ENCODE results near the gene ZPBP.

The ZPBP gene, protein sequence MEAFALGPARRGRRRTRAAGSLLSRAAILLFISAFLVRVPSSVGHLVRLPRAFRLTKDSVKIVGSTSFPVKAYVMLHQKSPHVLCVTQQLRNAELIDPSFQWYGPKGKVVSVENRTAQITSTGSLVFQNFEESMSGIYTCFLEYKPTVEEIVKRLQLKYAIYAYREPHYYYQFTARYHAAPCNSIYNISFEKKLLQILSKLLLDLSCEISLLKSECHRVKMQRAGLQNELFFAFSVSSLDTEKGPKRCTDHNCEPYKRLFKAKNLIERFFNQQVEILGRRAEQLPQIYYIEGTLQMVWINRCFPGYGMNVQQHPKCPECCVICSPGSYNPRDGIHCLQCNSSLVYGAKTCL

DNA sequence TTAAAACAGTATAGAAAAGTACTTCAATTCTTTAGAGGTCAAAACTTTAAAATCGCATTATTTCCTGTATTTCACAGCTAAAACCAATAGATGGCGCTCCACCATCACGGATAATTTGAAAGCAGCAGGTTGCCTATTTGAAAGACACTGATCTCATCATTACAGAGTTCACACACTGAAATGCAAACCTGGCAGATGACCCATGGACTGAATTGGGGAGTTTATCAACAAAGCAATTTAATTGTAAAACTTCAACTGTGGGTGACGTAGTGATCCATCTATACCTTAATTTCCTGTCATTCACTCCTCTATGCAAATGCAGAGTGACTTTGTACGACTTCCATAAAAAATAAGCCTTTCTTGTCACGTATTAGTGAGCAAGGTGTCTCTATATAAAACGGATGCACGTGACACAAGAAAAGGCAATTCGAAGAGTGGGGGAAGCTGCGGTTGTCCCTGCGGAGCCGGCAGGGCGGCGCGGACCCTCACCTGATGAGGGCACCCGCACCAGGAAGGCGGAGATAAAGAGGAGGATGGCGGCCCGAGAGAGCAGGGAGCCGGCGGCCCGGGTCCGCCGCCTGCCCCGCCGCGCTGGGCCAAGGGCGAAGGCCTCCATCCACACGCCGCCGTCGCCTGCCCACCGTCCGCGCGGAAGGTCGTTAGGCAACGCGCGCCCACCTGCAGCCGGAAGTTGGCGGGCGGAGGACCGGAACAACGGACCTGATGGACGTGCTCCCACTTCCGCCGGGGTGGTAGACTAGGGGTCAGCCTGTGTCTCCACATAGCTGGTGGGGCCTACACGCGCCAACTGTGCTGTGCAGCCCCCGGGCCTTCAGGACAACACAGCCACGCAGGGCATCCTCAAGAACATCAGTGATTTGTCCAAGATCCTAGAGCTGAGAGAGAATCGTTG is at the start of gene ZPBP:
TSS of gene ZPBP (minus strand) at position 668 of the 913 bp plus-strand sequence. CDS start at position 616, 52 bp downstream.
- peak; percentile 12 for DNase-seq (ENCODE audit: low spot score)

DNA sequence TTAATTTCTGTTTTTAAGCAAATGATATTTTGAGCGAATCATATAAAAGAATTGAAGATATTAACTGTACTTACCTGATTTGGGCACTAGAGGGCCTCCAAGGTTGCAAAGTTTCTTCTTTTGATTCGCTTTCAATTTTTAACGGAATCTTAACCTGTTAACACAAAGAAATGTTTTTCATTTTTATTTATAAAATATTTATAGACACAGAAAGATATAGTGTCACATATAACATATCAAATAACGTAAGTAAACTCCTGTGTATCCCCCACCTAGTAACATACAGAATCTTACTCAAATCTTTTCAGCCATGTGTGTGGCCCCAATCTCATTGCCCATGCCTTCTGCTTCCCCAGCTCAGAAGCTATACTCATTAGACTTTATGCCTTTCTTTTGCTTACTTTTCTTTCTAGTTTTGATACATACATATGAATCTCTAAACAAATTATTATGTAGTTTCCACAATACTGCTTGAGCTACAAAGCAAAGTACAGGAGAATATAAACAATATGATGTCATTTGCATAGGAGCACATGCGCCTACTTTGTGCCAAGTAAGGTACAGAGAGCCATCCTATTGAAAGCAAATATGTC is 49.5 kb upstream of the ZPBP start:
- DNase-seq (ENCODE audit: low spot score), result no peak

DNA sequence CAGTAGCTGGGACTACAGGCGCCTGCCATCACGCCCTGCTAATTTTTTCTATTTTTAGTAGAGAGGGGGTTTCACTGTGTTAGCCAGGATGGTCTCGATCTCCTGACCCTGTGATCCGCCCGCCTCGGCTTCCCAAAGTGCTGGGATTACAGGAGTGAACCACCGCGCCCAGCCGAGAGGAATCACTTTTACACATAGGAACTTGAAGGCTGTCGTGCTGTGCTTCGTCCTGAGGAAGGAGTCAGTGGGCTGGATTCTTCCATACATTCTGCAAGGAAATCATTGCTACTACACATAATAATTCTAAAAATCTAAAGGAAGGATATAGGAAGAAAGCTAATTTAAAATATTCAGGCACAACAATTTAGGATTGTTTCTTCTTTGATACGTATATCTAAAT is 48.8 kb upstream of the ZPBP start:
- DNase-seq (ENCODE audit: low spot score), result no peak

DNA sequence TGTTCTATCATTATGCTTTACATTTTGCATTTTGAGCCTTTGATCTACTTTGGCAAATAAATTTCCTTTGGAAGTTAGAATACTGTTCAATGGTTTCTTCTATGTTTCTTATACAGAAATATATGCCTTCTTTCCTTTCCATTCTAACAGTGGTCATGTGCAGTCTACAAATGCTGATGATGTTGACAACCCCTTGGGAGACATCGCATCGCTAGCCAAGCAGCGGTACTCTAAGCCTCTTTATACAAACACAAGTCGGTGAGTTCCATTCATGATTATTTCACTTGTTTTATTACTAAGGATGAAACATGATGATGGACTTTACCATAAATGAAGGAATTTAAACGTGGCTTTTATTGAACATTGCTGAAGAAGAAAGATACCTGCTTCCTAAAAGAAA is 48.1 kb upstream of the ZPBP start:
- DNase-seq (ENCODE audit: low spot score), result no peak

DNA sequence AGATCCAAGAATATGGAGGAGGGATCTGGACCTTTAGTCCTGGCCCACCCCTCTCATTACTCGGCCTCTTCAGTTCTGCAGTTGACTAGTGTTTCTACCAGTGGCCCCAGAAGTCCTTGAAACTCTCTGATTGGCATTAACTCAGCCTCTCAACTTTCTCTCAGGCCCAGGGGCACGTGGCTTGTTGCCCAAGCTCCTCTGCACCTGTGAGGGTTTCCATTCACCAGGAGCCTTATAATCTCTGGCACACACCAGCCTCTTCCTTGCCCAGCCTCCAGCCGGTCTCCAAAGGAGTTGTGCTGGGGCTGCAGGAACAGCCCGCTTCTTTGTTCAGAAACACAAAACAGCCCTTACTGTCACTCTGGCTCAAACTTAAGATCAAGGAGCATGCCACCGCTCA is 47.6 kb upstream of the ZPBP start:
- DNase-seq (ENCODE audit: low spot score), result no peak

DNA sequence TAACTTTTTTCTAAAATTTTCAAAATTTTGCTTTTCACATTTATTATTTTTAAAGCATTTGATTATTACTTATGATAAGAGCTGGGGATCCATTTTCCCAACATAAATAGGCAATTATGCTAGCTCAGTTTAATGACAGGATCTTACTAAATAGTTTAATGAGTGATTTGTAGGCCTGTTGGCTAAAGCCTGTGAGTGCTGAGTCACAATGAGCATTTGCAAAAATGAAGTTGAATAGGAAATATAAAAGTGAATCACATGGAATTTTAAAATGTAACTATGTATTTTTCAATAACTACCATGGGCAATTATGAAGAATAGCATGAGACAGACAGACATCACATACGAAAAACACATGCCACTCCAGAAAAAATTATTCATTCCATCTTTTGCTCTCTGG is 45.1 kb upstream of the ZPBP start:
- no peak for DNase-seq (ENCODE audit: low spot score)

DNA sequence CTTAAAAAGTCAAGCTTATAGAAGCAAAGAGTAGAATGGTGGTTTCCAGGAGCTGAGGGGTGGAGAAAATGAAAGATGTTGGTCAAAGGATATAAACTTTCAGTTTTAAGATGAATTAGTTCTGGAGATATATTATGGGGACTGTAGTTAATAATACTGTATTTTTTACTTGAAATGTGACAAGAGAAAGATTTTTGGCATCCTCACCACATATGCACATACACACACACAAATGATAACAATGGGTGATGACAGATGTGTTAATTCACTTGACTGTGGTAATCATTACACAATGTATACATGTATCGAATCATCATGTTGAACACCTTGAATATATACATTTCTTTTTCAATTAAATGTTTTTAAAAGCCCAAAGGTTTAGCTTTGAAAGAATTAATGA is 32.7 kb upstream of the ZPBP start:
- no peak for DNase-seq (ENCODE audit: low spot score)

DNA sequence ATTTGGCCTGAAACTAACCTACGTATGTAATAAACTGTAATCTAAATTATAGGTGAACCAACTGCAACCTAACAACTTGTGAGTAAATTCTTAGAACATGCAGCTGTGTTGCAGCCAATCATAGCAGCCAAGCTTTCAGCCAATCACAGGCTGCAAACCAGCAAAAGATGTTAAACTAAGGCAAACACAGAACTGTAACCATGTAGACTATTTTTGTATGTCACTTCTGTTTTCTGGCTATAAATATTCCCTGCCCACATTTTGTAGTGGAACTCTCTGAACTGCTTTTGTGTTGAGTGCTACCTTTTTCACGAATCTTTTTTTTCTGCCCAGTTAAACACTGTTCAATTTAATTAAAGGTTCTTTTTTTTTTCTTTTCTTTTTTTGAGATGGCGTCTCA is 28.2 kb upstream of the ZPBP start:
- no peak for DNase-seq (ENCODE audit: low spot score)

DNA sequence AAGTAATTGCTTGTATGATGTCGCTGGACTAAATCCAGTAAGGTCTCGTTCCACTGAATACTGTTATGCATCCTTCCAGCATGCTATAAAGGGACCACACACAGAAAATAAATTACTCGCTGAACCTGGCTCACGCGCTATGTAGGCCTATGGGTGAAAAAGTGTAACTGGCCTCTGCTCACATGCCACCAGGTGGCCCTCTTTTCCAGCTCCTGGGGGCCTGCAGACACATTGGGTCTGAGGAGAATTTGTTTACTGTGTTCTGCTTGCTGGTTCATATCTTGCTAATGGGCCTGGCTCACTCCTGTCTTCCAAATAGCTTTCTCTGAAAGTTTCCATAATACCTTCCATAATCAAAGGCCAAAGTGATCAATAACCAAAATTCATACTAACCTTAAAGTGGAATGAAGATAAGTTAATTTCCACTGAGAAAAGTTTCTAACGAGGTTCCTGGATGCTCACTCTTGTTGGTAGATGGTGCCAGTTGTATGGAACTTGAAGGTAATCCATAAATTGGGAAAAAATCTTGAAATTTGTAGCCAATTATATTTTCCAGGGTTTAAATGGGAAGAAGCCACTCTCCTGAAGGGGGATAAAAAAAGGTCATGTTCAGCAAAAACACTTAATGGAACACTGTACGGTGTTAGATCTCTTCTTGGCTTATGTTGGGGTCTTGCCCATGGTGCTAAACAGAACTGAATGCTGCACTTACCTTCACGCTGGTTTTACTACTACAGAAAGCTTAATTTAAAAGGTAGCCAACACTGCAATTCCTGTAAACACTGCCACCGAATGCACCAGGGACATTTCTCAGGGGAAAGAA is 27.0 kb upstream of the ZPBP start:
- no peak for DNase-seq (ENCODE audit: low spot score)

DNA sequence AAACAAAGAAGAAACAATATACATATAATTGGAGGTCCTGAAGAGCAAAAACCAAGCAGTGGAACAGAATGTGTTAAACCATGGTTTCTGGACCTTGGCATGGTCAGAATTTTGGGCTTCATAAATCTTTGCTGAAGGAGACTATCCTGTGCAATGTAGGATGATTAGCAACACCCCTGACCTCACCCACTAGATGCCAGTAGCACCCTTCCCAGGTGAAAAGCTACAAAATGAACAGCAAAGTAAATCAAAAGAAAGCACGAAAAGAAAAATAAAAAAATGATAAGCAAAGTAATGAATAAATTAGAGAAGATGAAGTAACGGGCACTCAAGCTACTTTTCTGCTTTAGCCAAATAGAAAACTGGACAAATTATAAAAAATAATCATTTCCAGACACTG is 19.2 kb upstream of the ZPBP start:
- DNase-seq (ENCODE audit: low spot score), result no peak

DNA sequence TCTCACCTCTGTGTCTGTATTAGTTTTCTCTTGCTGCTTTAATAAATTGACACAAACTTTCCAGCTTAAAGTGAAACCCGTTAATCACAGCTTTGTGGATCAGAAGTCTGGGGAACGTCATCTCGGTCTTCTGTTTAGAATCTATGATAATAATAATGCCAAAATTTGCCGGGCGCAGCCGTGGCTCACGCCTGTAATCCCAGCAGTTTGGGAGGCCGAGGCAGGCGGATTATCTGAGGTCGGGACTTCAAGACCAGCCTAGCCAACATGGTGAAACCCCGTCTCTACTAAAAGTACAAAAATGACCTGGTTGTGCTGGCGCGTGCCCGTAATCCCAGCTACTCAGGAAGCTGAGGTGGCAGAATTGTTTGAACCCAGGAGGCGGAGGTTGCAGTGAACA is 8.8 kb upstream of the ZPBP start:
- DNase-seq (ENCODE audit: low spot score), result no peak

DNA sequence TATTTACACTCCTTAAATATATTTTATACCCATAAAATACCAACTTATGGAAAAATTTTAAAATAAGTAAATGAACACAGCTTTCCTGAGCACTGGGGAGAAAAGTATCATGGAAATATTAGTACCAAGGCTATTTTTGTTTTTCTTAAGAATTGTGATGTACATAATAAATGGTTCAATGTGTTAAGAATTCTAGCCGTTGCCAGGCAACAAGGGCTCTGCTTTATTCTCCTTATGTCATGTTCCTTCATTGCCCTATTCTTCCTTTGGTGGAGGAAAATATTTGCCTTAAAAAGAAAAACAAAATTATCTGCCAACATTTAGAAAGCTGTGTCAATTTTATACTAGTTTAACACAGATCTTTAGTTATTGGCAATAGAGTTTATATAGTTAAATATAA is 2.6 kb upstream of the ZPBP start:
- DNase-seq (ENCODE audit: low spot score), result no peak

DNA sequence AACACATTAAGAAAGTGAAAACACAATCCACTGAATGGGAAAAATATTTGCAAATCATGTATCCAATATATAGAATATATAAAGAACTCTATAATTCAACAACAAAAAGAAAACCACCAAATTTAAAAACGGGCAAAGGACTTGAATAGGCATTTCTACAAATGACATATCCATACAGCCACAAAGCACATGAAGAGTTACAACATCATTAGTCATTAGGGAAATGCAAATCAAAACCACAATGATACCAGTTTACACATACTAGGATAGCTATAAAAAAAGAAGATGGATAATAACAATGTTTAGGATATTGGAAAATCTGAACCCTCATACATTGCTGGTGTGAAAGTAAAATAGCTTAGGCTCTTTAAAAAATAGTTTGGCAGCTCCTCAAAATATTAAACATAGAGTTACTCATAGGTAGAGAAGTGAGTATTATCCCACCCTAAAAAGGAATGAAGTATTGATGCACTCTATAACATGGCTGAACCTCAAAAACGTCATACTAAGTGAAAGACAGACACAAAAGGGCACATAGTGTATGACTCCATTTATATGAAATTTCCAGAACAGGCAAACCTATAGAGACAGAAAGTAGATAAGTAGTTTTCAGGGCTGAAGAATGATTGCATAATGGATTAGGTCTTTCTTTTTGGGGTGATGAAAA is 4.5 kb downstream of the ZPBP start:
- no peak for DNase-seq (ENCODE audit: low spot score)

DNA sequence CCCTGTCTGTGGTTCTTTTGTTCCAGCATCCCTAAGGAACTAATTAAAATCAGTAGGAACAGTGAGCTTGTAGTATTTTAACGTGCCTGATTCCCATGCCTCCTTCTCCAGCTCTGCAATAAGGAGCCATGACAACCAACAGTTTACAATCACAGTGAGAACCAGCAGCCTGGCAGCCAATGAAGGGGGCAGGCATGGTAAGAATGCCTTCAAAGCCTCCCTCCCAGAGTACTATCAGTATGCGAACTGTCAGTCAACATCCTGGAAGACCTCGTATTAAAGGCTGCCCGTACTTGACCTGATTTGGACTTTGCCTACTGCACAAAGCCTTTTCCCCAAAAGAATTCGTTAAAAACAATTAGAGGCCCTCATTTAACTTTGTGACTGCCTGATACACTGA is 7.7 kb downstream of the ZPBP start:
- DNase-seq (ENCODE audit: low spot score), result no peak

DNA sequence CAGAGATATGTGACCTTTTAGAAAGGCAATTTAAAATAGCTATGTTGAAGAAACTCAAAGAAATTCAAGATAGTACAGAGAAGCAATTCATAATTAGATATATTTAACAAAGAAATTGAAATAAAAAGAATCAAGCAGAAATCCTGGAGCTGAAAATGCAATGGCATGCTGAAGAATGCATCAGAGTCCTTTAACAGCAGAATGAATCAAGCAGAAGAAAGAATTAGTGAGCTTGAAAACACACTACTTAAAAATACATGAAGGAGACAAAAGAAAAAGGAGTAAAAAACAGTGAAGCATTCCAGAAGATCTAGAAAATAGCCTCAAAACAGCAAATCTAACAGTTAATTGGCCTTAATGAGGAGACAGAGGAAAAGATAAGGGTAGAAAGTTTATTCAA is 20.0 kb downstream of the ZPBP start:
- no peak for DNase-seq (ENCODE audit: low spot score)

DNA sequence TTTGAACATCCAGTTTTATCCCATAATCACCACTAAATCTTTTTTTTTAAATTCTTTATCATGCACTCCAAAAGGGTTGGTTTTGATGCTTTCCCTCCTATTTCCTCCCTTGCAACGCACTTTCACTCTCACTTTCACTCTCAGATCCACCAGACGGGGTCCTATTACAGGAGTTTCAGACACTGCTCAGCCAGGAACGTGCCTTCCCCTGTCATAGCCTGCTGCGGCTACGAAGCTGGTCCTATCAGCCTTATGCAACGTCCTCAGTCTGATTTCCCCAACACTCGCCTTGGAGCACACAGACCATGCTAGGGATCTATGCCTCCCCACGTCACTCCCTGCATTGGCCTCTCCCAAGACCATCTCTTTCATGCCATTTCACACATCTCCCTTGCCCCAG is 23.4 kb downstream of the ZPBP start:
- no peak for DNase-seq (ENCODE audit: low spot score)

DNA sequence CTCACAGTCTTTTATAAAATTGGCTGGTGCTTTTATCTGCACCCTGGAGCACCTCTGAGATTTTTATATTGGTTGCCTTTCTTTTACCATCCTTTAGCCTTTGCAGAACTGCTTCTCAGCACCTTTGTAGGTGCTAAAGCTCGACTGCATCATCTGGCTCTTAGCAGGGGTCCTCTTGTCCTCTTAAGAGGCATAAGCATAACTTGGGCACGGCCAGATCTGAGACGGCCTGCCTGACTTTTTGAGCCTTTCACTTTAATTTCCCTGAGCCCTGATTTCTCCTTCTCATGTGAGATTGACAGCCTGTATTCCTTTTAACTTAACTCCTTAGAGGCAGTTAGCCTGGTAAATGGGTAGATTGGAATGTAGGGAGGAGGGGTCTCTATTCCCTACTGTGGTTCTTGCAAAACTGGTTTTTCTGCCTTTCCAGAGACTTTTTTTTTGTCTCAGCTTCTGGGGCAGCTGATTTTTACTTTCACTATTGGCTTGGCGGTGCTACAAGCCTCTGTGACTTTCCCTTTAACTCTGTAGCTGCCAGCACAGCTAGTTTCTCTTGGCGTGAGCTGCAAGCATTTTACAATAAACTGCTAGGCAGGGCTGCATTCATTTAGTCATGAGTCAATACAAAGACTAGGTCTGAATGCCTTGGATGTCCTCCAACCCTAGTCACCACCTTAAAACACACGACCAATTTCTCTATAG is 24.0 kb downstream of the ZPBP start:
- no peak for DNase-seq (ENCODE audit: low spot score)

DNA sequence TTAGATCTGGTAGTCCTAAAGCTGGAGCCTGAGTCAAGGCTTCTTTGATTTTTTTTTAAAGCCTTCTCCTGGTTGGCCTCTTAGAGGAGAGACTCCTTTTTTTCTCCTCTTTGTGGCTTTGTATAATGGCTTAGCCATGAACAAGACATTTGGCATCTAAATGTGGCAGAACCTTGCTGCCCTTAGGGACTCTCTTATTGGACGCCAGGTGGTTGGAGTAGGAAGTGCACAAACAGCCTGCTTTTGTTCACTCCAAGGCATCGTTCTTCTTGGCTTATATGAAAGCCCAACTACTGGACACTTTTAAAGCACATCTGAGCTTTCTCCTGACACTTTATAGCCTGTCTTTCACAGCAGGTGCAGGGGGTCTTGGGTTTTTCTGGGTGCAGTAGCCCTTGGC is 25.0 kb downstream of the ZPBP start:
- no peak for DNase-seq (ENCODE audit: low spot score)

DNA sequence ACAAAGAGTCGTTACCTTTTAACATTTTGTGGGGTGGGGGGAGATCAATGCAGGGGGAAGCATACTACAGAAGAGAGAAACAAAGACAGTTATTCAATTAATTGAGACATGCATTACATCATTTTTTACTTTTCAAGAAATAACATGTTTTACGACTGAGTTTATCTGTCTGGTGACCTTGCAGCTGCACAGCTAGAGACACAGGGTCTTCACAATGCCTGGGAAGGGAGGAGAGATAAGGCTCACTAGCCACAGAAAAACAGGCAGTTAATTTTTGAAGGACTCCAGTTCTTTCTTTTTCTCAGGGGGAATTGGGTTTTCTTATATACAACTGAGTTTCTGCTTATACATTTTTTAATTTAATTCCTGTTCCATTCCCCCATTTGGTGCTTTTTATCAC is 30.1 kb downstream of the ZPBP start:
- DNase-seq (ENCODE audit: low spot score), result no peak

DNA sequence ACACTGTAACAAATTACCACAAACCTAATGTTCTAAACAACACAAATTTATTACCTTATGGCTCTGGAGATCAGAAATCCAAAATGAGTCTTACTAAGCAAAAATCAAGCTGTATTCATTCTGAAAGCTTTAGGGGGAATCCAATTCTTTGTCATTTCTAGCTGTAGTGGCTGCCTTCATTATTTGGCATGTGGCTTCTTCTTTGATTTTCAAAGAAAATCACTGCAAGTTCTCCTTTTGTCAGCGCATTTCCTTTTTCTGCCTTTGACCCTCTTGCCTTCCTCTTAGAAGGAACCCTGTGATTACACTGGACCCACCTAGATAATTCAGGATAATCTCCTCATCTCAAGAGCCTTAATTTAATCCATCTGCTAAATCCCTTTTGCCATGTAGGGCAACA is 36.9 kb downstream of the ZPBP start:
- no peak for DNase-seq (ENCODE audit: low spot score)

DNA sequence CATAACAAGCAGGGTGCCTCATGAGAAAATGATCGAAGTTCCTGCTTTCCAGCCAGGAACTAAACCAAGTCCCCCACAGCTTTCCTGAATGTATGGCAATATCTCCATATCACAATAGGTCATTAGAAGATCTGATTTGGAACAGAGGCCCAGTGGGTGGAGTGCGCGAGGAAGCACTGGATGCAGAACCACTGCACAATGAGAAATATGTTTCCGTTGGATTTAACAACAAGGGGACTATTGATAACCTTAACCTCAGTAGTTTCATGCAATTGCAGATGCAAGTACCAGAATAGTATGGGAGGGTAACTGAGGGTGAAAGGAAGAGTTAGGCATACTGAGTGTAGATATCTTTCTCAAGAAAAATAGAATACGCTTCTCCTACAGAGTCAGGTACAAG is 45.3 kb downstream of the ZPBP start:
- DNase-seq (ENCODE audit: low spot score), result no peak
